GM18909 (cell line): ENCODE data around the gene CHRNG.

Experiments
- ATAC-seq: cut with Tn5 transposase; IDR thresholded peaks from one replicate; pipeline ENCODE4 v1.9.1; 2021; ENCODE audit warnings: mild to moderate bottlenecking; ENCODE audit not compliant: unreplicated experiment, poor library complexity

The CHRNG gene, protein sequence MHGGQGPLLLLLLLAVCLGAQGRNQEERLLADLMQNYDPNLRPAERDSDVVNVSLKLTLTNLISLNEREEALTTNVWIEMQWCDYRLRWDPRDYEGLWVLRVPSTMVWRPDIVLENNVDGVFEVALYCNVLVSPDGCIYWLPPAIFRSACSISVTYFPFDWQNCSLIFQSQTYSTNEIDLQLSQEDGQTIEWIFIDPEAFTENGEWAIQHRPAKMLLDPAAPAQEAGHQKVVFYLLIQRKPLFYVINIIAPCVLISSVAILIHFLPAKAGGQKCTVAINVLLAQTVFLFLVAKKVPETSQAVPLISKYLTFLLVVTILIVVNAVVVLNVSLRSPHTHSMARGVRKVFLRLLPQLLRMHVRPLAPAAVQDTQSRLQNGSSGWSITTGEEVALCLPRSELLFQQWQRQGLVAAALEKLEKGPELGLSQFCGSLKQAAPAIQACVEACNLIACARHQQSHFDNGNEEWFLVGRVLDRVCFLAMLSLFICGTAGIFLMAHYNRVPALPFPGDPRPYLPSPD

DNA sequence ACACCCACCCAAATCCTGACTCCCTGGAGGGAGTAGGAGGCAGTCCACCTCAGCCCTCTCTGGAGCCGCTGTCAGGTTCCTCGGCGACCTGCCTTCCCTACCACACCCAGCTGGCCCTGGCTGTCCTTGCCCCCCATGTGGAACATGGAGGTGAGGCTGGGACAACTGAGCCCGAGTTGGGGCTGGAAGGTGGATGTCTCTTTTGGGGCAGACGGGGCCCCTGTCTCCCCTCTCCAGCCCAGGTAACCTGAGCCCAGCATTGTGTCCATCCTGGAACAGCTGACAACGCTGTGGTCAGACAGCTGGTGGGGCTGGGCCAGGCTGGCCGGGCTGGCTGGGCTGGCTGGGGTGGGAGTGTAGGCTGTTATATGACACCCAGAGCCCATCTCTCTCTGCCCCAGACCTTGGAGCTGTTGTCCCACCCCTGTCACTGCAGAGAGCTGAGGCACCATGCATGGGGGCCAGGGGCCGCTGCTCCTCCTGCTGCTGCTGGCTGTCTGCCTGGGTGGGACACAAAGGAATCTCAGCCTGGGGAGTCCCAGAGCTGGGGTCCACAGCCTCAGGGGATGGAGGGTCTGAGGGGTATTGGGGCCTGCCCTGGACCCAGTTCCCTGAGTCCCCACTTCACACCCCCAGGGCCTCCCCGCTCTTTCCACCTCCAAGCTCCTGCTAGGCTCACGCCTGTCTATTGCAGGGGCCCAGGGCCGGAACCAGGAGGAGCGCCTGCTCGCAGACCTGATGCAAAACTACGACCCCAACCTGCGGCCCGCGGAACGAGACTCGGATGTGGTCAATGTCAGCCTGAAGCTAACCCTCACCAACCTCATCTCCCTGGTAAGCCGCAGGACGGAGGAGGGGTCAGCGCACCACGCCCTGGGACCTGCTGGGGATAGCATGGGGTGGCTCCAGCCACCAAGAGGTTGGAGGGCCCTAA lies at the start of gene CHRNG:
CHRNG (plus strand) TSS at position 395 of the 934 bp plus-strand sequence; CDS start at position 451, 56 bp downstream.
- ATAC-seq, result no peak

DNA sequence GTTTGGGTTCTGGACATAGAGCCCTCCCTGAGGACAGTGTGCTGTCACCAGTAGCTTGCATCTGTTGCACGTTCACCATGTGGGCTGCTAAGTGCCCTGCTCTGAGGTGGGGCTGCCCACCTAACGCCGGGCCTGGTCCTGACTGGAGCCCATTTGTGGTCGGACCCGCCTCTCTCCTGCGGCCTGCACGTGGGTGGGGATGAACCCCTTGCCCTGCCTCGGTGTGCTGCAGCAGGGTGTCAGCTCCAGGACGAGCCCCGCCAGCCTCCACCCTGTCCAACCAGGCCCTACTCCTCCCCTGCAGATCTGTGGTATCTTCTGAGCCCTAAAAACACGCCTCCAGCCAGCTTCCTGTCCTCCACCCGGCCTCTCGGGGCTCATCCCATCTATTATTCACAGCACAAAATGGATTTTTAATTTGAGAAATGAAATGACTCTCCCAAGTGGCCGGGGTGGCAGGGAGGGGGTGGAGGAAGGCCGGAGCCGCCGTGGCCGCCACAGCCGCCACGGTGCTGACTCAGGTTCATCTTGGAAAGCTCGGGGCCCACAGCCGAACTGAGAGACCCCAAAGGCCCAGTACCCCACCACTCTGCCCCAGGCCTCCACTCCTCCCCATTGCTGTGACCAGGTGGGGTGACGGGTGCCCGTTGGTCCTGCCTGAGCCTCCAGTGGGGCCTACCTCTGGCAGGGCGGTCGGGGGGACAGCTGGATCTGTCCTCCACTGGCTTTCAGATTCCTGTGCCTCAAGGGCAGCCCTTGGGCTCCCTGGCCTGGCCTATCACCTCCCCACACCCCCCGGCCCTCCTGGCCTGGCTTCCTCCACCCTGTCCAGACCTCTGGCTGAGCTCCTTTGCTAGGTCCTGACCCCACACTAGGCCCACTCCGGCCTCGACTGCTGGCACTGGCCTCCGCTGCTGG lies 49.0 kb upstream of the CHRNG start:
- ATAC-seq, result no peak

DNA sequence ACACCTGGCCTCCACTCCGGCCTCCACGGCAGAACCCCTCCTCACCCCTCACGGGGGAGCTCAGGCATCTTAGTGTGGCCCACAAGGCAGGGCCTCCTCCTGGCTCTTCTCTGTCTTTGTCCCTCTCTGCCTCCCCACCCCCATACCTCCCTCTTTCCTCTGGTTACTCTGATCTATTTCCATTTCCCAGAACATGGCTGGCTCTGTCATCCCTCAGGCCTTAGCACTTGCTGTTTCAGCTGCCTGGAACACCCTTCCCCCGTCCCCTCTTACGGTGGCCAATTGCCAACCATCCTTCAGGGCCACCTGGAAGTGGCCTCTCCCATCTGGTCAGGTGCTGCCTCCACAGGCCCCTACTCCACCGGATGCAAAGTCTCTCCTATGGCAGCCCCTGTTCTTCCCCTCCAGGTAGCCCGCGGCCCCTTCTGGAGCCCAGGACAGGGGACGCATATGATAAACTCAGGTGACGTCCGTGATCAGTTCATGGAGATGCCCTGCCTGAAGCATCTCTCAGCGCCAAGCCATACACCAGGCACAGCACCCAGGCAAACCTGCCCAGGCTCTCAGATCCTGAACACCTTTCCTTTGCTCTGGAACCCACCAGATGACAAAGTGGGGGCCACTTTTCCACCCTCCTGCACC lies 48.2 kb upstream of the CHRNG start:
- no peak for ATAC-seq

DNA sequence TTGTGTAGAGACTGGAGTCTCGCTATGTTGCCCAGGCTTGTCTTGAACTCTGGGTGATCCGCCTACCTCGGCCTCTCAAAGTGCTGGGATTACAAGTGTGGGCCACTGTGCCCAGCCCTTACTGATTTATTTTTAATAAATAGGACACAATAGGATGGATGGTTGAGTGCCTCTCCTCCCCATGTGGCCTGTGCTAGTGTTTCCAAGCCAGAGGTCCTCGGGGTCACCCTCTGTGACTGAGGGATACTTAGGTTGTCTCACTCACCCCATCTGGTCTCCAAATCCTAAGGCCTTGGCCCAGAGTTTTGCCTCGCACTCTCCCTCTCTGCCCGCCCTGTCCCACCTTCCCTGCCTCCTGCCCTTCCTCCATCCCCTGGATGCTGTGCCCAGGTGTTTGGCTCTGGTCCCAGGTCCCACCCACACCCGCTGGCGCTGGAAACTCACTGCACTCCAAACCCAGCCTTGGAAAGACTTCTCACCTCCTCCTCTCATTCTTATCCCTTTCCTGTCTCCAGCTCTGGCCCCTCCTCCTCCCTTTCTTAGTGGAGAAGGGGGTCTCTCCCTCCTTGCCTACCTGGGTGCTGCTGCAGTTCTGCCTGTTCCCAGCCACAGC lies 47.1 kb upstream of the CHRNG start:
- ATAC-seq, result no peak

DNA sequence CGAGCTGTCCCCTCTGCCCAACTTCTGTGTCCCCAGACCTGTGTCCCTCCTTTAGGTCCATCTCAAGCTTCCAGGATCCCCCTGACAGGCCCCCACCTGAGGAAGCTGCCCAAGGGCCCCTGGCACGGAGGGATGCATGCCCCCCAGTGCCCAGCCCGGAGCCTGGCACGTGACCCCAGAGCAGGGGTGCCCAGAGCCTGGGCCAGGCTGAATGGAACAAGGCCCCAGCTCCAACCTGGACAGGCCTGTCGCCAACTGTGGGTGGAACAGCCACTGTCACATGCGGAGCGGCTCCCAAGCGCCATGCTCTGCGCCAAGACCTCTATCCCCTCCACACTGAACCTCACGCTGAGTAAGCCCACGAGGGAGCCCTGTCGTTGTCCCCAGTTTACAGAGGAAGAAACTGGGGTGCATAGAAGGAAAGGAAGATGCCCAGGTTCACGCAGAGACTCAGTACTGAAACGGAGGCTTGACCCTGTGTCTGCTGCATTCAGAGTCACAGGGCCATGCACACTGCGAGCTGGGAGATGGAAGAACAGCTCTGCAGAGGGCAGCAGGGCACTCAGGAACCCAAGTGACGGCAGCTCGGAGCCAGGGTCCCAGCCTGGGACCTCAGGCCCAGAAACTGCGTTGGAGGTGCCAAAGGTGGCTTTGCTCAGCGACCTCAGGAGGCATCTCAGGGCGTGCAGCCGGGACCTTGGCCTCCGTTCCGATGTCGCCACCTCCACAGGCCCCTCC lies 46.4 kb upstream of the CHRNG start:
- ATAC-seq, result no peak

DNA sequence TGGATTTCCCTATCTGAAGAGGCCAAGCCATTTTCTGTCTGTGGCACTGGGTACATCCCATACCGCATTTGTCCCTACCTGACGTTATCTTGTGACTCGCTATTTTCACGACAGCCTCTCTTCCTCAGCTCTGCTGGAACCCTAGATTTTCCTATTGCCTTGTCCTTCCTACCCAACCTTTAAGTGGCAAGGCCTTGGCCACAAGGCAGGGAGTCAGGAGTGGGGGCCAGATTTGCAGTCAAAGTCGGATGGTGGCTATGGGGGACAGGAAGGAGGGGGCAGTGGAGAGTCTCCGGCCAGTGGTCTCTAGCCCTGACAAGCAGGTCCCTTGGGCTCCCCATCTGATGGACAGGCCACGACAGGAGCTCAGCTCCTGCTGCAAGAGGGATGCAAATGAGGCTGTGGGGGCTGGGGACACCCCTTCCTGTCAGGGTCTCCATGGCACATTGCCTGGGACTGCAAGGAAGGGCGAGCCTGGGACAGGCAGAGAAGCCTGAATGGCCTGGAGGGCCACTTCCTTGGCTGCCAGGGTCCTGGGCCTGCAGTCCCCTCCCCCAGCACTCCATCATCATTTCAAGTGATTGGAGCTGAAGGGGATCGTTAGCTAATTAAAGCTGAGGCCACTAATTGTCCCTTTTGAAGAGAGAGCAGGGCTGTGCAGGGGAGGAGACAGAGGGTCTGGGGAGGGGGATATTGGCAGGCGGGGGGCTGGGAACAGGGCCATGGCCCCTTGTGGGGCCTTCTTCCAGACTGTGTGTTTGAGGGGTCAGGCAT lies 45.6 kb upstream of the CHRNG start:
- ATAC-seq, result no peak

DNA sequence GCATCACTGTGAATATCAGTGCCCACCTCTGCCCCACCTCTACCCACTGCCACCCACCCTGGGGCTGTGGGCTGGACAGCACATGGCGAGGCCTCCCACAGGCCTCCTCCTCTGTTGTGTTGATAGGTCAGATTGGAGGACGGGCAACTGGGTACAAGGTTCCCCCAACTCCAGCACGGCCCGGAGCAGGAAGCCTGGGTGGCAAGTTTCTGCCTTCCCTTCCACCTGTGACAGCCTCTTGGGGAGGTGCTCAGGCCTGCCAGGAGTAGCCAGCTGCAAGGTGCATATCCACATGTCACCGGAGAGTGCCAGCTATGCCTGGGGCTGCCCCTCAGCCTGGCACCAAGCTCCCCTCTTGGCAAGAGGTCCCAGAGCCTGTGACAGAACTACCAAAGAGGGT lies 45.0 kb upstream of the CHRNG start:
- no peak for ATAC-seq

DNA sequence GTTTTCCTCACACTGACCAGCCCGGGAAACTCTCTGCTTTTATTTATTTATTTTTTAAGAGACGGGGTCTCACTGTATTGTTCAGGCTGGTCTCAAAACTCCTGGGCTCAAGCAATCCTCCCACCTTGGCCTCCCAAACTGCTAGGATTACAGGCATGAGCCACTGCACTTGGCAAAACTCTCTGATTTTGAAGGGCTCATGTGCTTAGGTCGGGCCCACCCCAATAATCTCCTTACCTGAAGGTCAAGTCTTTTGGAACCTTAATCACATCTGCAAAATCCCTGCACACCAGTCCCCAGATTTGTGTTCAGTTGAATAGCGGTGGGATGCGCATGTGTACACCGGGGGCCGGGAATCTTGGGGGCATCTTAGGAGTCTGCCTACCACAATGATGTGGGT lies 44.2 kb upstream of the CHRNG start:
- no peak for ATAC-seq

DNA sequence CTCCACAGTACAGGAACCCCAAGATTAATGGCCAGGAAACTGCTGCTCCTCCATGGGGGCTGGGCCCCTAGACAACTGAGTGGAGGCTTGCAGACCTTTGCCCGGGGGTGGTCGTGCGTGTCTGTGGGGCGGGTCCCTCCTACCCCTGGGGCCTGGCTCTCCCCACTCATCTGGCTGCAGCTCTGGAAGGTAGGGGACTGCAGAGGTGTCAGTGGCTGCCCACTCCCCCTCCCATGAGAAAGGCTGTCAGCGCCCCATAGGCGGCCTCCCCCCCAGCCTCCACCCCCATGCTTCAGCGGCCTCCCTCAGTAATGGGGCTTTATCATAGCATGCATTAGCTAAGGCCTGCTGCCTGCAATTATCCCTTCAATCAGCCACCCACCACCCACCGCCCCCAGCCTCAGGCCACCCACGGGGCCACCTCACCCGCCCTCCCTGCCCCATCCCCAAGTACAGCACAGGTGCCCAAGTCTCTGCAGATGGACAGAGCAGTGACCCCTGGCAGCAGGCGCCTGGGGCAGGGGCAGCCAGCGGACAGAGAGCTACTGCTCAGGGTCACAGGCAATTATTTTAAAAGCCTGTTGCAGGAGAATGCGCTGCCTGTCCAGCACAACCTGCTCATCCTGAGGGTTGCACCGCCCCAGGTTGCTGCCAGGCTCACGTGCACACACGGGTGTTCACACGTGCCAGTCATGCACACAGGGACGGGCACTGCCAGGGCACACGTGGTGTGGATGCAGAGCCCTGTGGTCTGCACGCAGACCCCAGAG lies 42.8 kb upstream of the CHRNG start:
- ATAC-seq, result no peak

DNA sequence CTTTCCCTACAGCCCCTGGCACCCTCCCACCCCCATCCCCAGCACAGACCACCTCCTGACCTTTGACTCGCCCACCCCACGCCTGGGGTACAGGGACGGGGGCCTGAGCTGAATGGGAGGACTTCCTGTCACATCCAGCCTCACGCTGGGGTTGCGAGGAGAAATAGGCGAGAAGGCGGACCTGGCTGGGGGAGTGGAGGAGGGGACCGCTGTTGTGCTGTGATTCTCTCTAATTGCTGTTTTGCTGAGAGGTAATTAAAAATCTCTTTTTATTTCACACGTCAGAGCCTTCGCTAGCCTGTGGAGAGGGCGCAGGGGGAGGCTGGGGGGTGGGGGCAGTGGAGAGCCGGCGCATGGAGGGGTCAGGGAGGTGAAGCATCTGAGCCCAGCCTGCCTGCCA lies 42.1 kb upstream of the CHRNG start:
- no peak for ATAC-seq

DNA sequence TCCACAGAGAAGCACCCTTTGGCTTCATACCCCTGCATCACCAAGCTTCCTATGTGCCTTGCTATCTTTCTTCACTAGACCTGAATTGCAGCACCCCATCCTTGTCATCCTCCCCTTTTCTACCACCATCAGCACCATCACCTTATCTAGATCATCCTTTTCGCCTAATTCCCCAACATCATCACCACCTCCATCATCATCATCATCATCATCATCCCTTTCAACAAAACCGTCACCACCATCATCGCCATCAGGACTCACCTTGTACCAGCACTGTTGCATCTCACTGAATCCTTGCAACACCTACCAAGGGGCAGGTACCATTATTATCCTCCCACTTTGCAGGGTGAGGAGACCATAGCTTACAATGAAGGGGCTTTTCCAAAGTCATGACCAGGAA lies 41.0 kb upstream of the CHRNG start:
- no peak for ATAC-seq

DNA sequence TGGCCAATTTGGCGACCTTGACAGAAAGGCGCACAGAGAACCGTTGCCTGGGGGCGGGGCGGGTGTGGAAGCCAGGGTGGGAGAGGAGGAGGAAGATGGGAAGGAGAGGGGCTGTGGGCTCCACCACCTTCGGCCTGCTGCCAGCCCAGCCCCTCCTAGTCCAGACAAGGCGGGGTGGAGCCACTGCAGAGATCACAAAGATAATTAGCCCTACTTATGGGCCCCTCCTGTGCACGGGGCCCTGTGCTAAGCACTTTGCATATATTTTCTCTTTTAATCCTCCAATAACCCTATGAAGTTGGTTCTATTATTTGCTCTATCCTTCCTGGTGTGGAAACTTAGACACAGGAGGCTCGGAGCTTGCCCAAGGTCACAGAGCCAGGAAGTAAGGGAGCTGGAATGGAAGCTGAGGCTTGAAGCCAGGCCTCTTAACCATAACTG lies 38.1 kb upstream of the CHRNG start:
- no peak for ATAC-seq

DNA sequence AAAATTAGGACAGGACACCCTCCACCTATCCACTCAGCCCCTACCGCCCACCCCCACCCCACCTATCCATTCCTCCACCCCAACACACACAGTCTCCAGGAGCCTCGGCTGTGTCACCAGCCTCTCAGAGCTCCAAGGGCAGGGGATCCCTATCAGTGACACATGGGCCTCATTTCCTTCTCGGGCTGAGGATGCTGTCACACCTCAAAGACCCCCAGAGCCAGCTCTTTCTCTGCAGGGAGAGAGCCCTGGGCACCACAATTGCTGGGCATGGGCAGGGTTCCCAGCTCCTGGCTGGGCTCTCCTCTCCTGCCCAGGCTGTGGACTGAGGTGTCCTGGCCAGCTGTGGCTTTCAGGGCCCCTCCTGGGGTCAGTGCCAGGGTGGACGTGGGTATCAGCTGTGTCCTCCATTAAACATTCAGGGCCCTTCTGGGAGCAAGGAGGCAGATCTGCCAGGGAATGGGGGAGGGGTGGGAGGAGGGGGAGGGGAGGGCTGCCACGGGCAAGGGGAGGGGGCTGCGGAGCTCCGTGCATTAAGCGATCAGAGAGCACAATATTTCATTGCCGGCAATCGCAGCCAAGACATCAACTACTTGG lies 37.6 kb upstream of the CHRNG start:
- ATAC-seq, result no peak

DNA sequence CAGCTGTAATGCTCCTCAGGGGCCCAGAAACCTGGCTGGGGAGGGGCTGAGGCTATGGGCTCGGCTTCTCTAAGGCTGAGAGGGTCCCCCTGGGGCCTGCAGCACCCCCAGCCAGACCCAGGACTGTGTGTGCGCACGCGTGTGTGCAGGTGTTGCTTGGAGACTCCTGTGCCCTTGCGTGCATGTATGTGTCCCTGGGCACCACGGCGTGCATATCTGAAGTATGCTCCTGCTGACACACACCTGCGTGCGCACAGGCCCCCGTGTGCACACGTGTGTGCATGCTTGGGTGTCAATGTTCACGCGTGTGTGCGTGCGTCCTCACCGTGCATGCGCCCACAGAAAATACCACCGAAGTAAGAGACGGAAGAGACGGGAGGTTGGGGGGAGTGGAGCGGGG lies 37.0 kb upstream of the CHRNG start:
- no peak for ATAC-seq

DNA sequence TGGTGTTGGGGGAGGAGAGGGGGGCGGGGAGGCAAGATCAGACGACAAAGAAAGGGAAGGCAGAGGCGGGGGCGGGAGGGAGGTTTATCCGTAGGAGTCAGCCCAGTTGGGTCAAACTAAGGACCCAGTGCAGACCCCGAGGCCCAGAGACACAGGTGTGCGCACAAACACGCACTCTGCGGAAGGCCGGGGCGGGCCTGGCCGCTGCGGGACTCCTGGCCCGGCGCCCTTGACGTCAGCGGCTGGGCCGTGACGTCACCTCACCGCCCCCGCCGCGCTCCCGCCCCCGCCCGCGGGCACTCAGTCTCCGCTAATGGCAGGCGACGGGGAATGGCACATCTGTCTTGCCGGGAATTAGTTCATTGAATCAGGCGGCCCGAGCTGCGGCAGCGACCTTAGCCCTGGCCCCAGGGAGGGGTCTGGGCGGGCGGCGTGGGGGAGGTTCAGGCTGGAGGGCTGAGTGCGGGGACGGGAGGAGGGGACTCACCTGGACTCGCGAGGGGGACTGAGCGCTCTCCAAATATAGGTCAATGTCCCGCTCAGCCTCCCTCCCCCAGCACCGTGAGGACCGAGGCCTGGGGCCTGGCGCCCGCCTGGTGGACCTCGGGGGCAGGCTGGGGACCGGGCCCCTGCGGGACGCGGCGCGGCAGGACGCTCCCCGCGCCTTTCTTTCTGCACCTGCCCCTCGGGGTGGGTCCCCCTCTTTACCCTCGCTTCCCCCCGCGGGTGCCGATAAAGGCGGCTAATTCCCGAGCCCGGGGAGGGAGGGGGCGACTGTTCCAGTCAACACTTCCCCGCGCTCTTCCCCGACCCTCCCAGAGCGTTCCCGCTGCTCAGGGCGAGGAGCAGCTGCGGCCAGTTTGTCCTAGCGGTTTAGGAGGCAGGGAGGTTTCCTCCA lies 36.3 kb upstream of the CHRNG start:
- no peak for ATAC-seq
